WTC11 (cell line): ENCODE results near the gene ZNF19. TPM values are rescaled to one million over a fixed set of nuclear protein-coding genes. Genes with fewer than 3 reads are reported as not detected.

Source experiments
- ATAC-seq: fragments of 200-7000 bp; cut with Tn5 transposase; 2 replicates; pipeline ENCODE4 v1.10.0; 2021; ENCODE audit warnings: mild to moderate bottlenecking, moderate library complexity
- CTCF ChIA-PET: fragments of 300-600 bp; sonication (Branson Sonifier 250); formaldehyde crosslinking; loops from one replicate; lab custom pipeline; 2021; ENCODE audit warnings: antibody characterized with exemption; lab: Charles Lee
- POLR2A ChIA-PET: fragments of 350-600 bp; sonication (Branson Sonifier 250); formaldehyde crosslinking; loops from one replicate; lab custom pipeline; 2021; ENCODE audit warnings: antibody characterized with exemption; lab: Charles Lee
- DNase-seq: peaks from one replicate; pipeline ENCODE4 v3.0.0; 2021; ENCODE audit warnings: low spot score
- H3K27ac Mint-ChIP-seq: 2 replicates; pipeline ENCODE4 v1.8.0; 2021; ENCODE audit warnings: mixed read lengths
- H3K27me3 Mint-ChIP-seq: 2 replicates; pipeline ENCODE4 v1.8.0; 2021; ENCODE audit warnings: low read depth, mild to moderate bottlenecking, moderate library complexity, mixed read lengths
- H3K36me3 Mint-ChIP-seq: 2 replicates; pipeline ENCODE4 v1.8.0; 2021; ENCODE audit warnings: mixed read lengths
- H3K4me1 Mint-ChIP-seq: 2 replicates; pipeline ENCODE4 v1.8.0; 2022; ENCODE audit warnings: mixed read lengths
- H3K4me3 Mint-ChIP-seq: 2 replicates; pipeline ENCODE4 v1.8.0; 2021; ENCODE audit warnings: mild to moderate bottlenecking, moderate library complexity, mixed read lengths
- H3K9me3 Mint-ChIP-seq: 2 replicates; pipeline ENCODE4 v1.8.0; 2021; ENCODE audit warnings: mixed read lengths
- ATF2 ChIP-seq: sonication (generic); formaldehyde crosslinking; IDR thresholded peaks from 2 replicates; pipeline ENCODE4 v1.8.1; 2022; ENCODE audit warnings: low read depth, missing genetic modification reagents, borderline replicate concordance
- ATF6 ChIP-seq: sonication (generic); formaldehyde crosslinking; IDR thresholded peaks from 2 replicates; pipeline ENCODE4 v1.8.1; 2023; ENCODE audit warnings: mild to moderate bottlenecking, missing genetic modification reagents
- ETV6 ChIP-seq: sonication (generic); formaldehyde crosslinking; IDR thresholded peaks from 2 replicates; pipeline ENCODE4 v1.8.1; 2022; ENCODE audit warnings: mild to moderate bottlenecking, missing genetic modification reagents
- GRHL2 ChIP-seq: fragments of 250-450 bp; sonication (Bioruptor Pico); IDR thresholded peaks from 2 replicates; pipeline ENCODE4 v1.8.0; 2022; ENCODE audit warnings: mild to moderate bottlenecking, moderate library complexity; ENCODE audit not compliant: insufficient replicate concordance, severe bottlenecking
- GTF2I ChIP-seq: fragments of 250-450 bp; sonication (Bioruptor Pico); conservative IDR thresholded peaks from 2 replicates; pipeline ENCODE4 v1.4.0; 2021; ENCODE audit warnings: mild to moderate bottlenecking
- JAZF1 ChIP-seq: fragments of 250-450 bp; sonication (Bioruptor Pico); IDR thresholded peaks from 2 replicates; pipeline ENCODE4 v1.9.0; 2021; ENCODE audit warnings: moderate library complexity, mild to moderate bottlenecking, inconsistent platforms
- MLX ChIP-seq: sonication (generic); formaldehyde crosslinking; IDR thresholded peaks from 2 replicates; pipeline ENCODE4 v1.8.1; 2023; ENCODE audit warnings: mild to moderate bottlenecking, missing genetic modification reagents, moderate library complexity
- MXD4 ChIP-seq: fragments of 250-450 bp; sonication (Bioruptor Pico); IDR thresholded peaks from 2 replicates; pipeline ENCODE4 v1.8.0; 2021; ENCODE audit warnings: mild to moderate bottlenecking, moderate library complexity, borderline replicate concordance
- NR2C2 ChIP-seq: sonication (generic); formaldehyde crosslinking; IDR thresholded peaks from 2 replicates; pipeline ENCODE4 v1.8.0; 2022; ENCODE audit warnings: mild to moderate bottlenecking, missing genetic modification reagents
- SOX15 ChIP-seq: fragments of 250-450 bp; sonication (Bioruptor Pico); IDR thresholded peaks from 2 replicates; pipeline ENCODE4 v1.9.0; 2021; ENCODE audit warnings: mild to moderate bottlenecking
- SP1 ChIP-seq: sonication (generic); formaldehyde crosslinking; conservative IDR thresholded peaks from 2 replicates; pipeline ENCODE4 v1.8.1; 2022; ENCODE audit warnings: missing genetic modification reagents
- USF1 ChIP-seq: sonication (generic); formaldehyde crosslinking; IDR thresholded peaks from 2 replicates; pipeline ENCODE4 v1.8.0; 2022; ENCODE audit warnings: mild to moderate bottlenecking, missing genetic modification reagents
- ZBTB43 ChIP-seq: sonication (generic); formaldehyde crosslinking; IDR thresholded peaks from 2 replicates; pipeline ENCODE4 v1.8.1; 2023; ENCODE audit warnings: mild to moderate bottlenecking, missing genetic modification reagents
- ZNF232 ChIP-seq: sonication (generic); formaldehyde crosslinking; IDR thresholded peaks from 2 replicates; pipeline ENCODE4 v1.8.0; 2022; ENCODE audit warnings: mild to moderate bottlenecking, missing genetic modification reagents
- ZNF532 ChIP-seq: fragments of 250-450 bp; sonication (Bioruptor Pico); IDR thresholded peaks from 2 replicates; pipeline ENCODE4 v1.9.0; 2021; ENCODE audit warnings: mild to moderate bottlenecking, borderline replicate concordance
- ZSCAN18 ChIP-seq: fragments of 250-450 bp; sonication (Bioruptor Pico); IDR thresholded peaks from 2 replicates; pipeline ENCODE4 v2.1.2; 2022; ENCODE audit warnings: mild to moderate bottlenecking, moderate library complexity
- total RNA-seq: library from RNA; stranded (reverse); gene quantifications from 3 replicates; pipeline ENCODE4 v1.2.3, GENCODE V29; 2021

Gene ZNF19
- total RNA-seq, 1 experiment from 2014 or later = 4.3 TPM

GRCh38 chr16:71436473-71436872, 52.7 kb downstream of the ZNF19 start:
- Mint-ChIP-seq H3K4me3 (no peak overlapping the region), H3K4me1 (peaks cover 7% of the 10 kb centered on the region; the same call in 1 of the 2 replicates), H3K27me3 (peaks cover 9% of the 10 kb centered on the region), H3K9me3 (no peaks in the 10 kb centered on the region), H3K36me3 (no peaks in the 10 kb centered on the region), H3K27ac (no peak overlapping the region)
- CTCF ChIA-PET = interaction anchor here (1.2 to 1.8 kb wide), 5 partner anchors 14 to 106 kb away, joined by 3 to 11 read pairs (median 4); no protein-coding TSS in a partner anchor
- DNase-seq (no peak), ATAC-seq (no peak)
- TF ChIP-seq ATF2 (CRISPR knock-in tag) (no peak), ZBTB43 (no peak), SP1 (CRISPR knock-in tag) (no peak), MXD4 (CRISPR knock-in tag) (no peak), USF1 (CRISPR knock-in tag) (no peak), GRHL2 (CRISPR knock-in tag) (no peak), MLX (no peak), ETV6 (CRISPR knock-in tag) (no peak), SOX15 (CRISPR knock-in tag) (no peak), JAZF1 (CRISPR knock-in tag) (no peak), ATF6 (CRISPR knock-in tag) (no peak), NR2C2 (CRISPR knock-in tag) (no peak), ZSCAN18 (no peak), ZNF232 (CRISPR knock-in tag) (no peak)
- POLR2A ChIA-PET = no interaction called here

GRCh38 chr16:71432906-71433305, 56.2 kb downstream of the ZNF19 start:
- CTCF ChIA-PET = interaction anchor here (1.1 to 2.3 kb wide), 5 partner anchors 11 to 178 kb away, joined by 3 to 11 read pairs (median 4); no protein-coding TSS in a partner anchor
- peaks cover 18% of the 10 kb centered on the region for H3K27me3 Mint-ChIP-seq

More at GRCh38 chr16:71432906-71433305, 56.2 kb downstream of the ZNF19 start:
- POLR2A ChIA-PET = no interaction called here
- Mint-ChIP-seq H3K36me3 (no peaks in the 10 kb centered on the region), H3K4me3 (no peak overlapping the region), H3K27ac (no peak overlapping the region), H3K9me3 (no peaks in the 10 kb centered on the region), H3K4me1 (no peaks in the 10 kb centered on the region)
- ATAC-seq (no peak), DNase-seq (no peak)
- TF ChIP-seq GTF2I (CRISPR knock-in tag) = no peak
- TF ChIP-seq ZNF532 (CRISPR knock-in tag) = no peak
